Panc1 (cell line): ENCODE measurements around the gene ELK3.

Experiments used
- POLR2AphosphoS5 ChIP-seq: IDR thresholded peaks from 2 replicates; pipeline ENCODE4 v1.6.1; 2012; ENCODE audit warnings: mild to moderate bottlenecking, low read depth, low read length, moderate library complexity
- SIN3A ChIP-seq: IDR thresholded peaks from 2 replicates; pipeline ENCODE4 v1.6.1; 2012; ENCODE audit warnings: low read depth, mild to moderate bottlenecking, low read length, moderate library complexity, borderline replicate concordance; ENCODE audit not compliant: insufficient read depth
- TCF7L2 ChIP-seq: IDR thresholded peaks from 2 replicates; pipeline ENCODE4 v1.6.1; 2011; ENCODE audit warnings: mild to moderate bottlenecking, low read depth, low read length, inconsistent platforms
- TF ChIP-seq, protein P1 (sequence below): fragments of 450-650 bp; IDR thresholded peaks from 2 replicates; pipeline ENCODE4 v1.5.1; 2017; ENCODE audit warnings: mild to moderate bottlenecking
- TF ChIP-seq, protein P2 (sequence below), 2 experiments: IDR thresholded peaks; 2 replicates each; pipeline ENCODE4 v1.6.1; 2011 to 2012; ENCODE audit warnings: low read depth in 2 of 2, control low read depth in 1 of 2, low read length in 1 of 2, mild to moderate bottlenecking in 1 of 2, moderate library complexity in 1 of 2; ENCODE audit not compliant: insufficient read depth in 1 of 2

DNA sequence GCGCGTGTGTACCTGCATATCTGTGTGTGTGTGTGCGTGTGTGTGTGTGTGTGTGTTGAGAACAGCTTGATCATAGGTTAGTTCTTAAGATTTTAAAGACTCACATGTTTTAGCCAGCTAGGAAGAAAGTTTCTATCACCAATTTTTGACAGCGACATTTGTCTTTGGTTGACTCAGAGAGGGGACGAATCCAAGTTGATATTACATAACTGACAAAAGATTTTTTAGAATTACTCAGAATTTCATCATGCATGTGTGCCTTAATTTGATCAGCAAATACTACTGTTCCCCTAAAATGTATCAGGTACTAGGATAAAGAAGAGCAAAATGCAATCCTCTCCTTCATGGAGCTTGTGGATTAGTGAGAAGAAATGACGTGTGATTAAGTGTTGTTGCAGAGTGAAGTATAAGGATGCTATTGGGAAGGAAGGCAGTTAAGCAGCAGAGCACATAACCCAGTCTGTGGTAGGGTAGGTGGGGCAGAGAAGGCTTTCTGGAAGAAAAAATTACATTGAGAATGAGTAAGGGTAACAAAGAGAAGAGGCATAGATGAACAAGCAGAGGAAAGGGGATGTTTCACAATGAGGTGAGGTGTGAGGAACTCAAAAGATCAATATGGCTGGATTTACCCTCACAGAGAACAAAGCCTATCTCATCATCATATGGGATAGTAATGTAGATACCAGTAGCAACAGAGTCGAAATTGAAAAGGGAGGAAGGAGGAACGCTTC lies 77.5 kb downstream of the ELK3 start:
- TF ChIP-seq, protein P1, sequence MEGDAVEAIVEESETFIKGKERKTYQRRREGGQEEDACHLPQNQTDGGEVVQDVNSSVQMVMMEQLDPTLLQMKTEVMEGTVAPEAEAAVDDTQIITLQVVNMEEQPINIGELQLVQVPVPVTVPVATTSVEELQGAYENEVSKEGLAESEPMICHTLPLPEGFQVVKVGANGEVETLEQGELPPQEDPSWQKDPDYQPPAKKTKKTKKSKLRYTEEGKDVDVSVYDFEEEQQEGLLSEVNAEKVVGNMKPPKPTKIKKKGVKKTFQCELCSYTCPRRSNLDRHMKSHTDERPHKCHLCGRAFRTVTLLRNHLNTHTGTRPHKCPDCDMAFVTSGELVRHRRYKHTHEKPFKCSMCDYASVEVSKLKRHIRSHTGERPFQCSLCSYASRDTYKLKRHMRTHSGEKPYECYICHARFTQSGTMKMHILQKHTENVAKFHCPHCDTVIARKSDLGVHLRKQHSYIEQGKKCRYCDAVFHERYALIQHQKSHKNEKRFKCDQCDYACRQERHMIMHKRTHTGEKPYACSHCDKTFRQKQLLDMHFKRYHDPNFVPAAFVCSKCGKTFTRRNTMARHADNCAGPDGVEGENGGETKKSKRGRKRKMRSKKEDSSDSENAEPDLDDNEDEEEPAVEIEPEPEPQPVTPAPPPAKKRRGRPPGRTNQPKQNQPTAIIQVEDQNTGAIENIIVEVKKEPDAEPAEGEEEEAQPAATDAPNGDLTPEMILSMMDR: no peak
- TF ChIP-seq POLR2AphosphoS5: no peak
- no peak for TF ChIP-seq SIN3A
- no peak for TF ChIP-seq TCF7L2
- TF ChIP-seq, protein P2, sequence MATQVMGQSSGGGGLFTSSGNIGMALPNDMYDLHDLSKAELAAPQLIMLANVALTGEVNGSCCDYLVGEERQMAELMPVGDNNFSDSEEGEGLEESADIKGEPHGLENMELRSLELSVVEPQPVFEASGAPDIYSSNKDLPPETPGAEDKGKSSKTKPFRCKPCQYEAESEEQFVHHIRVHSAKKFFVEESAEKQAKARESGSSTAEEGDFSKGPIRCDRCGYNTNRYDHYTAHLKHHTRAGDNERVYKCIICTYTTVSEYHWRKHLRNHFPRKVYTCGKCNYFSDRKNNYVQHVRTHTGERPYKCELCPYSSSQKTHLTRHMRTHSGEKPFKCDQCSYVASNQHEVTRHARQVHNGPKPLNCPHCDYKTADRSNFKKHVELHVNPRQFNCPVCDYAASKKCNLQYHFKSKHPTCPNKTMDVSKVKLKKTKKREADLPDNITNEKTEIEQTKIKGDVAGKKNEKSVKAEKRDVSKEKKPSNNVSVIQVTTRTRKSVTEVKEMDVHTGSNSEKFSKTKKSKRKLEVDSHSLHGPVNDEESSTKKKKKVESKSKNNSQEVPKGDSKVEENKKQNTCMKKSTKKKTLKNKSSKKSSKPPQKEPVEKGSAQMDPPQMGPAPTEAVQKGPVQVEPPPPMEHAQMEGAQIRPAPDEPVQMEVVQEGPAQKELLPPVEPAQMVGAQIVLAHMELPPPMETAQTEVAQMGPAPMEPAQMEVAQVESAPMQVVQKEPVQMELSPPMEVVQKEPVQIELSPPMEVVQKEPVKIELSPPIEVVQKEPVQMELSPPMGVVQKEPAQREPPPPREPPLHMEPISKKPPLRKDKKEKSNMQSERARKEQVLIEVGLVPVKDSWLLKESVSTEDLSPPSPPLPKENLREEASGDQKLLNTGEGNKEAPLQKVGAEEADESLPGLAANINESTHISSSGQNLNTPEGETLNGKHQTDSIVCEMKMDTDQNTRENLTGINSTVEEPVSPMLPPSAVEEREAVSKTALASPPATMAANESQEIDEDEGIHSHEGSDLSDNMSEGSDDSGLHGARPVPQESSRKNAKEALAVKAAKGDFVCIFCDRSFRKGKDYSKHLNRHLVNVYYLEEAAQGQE (IDR thresholded peaks at IDR 0.05; ENCODE audit: insufficient read depth in 1 of 2, low read depth in 2 of 2, low read length in 1 of 2): no peak
